HG03460 (cell line): ENCODE measurements around the gene STAT4.

Experiments used
- ATAC-seq: cut with Tn5 transposase; IDR thresholded peaks from one replicate; pipeline ENCODE4 v1.9.1; 2021; ENCODE audit not compliant: unreplicated experiment

STAT4 gene

DNA sequence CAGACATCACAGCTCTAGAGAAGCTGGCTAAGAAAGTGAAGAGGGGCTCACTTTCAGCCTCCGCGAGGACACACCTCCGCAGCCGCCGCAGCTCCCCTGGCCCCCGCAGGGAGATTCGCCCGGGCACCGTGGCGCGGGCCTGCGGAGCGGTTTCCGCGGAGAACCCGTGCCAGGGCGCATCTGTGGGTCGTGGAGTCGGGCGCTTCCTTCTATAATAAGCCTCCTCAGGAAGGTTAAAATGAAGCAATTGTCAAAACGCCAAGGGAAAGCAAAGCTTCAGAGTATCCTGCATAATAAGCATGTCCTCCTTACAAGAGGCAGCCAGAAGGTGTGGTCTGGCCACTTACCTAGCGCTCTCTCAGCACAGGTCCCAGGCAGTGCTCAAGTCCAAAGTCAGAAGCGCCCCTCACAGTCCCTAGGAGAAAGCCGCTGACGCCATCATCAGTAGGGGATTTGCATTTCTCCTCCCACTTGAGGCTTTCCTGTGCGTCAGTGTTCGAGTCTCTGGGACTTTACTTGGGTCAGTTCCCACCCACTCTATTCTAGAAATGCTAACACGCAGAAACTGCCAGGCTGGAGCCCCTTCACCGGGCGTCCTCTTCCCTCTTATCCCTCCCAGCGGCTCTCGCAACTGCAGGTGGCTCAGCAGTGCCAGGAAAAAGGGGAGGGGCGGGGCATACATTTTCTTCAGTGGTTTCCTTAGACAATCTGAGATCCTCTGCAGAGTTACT, at the start of gene STAT4:
STAT4 (minus strand) TSS at position 395 of the 731 bp plus-strand sequence. CDS start 2,791 bp downstream, outside the sequence.
- ATAC-seq, result peak; percentile 84

GRCh38 chr2:191199929-191200512, 49.2 kb upstream of the STAT4 start:
- no peak for ATAC-seq

DNA sequence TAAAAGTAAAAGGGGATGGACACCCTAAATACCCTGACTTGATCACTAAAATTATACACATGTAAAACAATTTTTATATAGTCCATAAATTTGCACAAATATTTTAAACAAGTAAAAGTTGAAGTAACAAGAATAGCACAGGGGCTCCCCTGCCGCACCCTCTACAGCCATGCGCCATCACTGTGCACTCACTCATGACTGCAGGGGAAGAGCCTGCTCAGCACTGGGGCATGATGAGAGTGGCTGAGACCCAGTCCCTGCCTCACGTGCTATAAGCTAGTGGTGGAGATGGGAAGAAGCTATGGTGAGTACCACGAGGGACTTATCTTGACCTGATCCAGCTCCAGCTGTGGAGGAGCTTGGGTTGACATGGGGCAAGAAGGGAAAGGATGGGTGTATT, 47.5 kb upstream of the STAT4 start:
- no peak for ATAC-seq

DNA sequence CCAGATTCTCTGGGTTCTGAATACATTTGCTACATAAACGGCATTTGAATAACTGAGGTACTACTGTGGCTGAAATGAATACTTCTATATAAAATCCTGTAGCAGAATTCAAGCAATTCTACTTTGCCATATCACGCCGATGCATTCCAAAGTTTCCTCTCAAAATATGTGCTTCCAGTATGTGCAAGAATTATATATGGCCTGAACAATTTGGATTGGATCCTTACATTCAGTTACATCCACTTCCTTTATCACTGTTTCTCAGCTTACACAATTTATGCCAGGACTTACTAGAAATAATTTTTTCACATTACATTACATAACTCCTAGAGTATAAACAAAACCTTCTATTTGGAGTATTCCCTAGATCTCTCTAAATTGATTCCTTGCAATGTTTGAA, 46.3 kb upstream of the STAT4 start:
- ATAC-seq, result no peak

DNA sequence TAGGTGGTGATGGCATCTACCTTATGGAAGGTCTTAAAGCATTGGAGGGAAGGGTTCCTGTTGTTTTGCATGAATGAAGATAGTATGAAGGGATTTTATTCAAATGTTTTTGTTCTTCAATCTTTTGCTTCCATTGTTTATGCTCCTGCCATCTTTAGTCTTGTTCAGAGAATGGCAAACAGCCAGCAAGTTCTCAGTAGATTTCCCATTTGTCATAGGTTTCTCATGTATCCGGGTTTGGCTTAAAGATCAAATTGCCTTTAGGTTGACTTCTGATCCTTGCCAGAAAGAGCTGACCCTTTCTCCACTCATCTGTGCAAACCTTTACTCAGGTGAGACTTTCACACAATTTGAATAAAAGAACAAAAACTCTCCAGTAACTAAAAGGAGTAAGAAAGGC, 44.2 kb upstream of the STAT4 start:
- no peak for ATAC-seq

DNA sequence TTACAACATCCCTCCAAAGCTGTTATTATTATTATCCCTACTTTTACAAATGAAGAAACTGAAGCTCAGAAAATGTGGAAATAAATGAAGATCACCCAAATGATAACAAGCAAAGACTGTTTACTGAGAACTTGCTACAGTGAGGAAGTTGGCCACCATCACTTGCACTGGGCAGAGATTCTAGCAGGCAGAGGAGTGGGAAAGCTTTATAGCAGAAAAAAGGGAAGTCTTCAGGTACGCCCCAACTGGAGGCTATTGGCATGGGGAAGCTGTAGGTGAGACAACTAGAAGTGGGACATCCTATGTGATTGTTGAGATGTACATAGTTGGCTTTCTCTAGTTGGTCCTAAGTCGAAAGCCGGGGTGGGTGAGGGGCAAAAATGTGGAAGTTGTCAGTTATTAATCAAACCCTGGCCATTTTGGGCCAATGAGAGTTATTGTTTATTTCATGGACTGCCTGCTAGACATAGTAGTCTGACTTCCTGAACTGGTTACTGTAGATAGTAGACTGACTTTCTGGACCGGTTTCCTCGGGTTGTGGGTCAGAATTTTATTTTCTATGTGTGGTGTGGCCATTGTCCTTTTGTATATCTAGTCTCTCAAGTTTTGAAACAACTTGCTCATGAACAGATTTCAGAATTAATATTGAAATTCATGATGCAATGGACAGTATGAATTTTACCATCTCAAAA, 40.2 kb upstream of the STAT4 start:
- no peak for ATAC-seq

DNA sequence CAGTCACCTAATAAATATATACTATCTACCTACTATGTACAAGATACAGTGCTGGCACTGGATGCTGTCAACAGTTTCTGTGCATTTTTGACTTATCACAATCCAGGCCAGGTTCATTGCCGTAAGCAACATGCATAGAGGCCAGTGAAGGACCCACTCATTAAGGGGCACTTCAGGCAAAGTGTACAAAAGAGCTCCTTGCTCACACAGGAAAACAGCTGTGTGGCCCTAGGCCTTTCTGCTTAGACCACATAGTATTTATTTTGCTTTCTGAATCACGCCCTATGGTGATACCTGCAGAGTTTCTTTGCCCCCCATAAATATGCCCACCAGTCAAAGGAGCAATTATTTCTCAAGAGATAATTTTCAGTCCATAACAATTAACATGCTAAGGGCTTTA, 39.6 kb upstream of the STAT4 start:
- ATAC-seq, result no peak

DNA sequence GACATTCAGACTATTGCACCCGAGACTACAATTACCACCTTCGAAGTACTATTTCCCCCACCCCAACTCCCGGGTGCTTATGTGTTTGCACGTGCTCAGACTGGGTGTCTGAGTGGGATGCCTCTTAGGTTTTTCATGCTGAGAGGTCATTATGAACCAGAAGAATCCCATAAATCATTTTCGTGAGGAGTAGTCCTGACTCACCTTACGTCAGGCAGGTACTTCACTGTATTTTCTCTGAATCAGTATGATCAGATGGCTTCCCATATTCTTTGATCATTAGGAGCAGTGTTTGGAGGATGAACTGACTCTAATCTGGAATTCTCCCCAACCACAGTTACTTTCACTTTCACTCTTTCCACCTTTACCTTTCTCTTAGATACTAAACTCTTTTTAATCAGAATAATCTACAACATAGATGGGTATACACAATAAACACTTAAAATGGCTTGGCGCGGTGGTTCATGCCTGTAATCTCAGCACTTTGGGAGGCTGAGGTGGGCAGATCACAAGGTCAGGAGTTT, 38.4 kb upstream of the STAT4 start:
- ATAC-seq, result no peak

- no peak for ATAC-seq
These were observed 37.8 kb upstream of the STAT4 start for GRCh38 chr2:191188550-191189093.

GRCh38 chr2:191187105-191187829, 36.5 kb upstream of the STAT4 start:
- ATAC-seq, result no peak

DNA sequence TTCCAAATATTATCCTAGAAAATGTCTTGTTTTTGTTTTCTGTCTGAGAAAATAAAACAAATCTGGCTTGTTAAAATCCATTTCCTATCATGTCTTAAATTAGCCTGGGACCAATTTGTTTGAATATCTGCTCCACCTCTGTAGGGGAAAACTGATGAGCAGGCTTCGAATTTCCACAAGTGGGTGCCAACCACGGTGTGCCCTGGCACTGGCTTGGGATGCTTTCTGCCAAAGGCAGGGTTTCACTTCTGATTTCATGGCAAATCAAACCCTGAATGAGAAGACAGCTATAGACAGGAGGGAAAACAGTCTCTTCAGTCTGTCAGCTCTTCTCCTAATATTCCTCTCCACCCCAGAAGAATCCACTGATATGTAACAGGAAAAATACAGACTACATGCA, 33.7 kb upstream of the STAT4 start:
- no peak for ATAC-seq

DNA sequence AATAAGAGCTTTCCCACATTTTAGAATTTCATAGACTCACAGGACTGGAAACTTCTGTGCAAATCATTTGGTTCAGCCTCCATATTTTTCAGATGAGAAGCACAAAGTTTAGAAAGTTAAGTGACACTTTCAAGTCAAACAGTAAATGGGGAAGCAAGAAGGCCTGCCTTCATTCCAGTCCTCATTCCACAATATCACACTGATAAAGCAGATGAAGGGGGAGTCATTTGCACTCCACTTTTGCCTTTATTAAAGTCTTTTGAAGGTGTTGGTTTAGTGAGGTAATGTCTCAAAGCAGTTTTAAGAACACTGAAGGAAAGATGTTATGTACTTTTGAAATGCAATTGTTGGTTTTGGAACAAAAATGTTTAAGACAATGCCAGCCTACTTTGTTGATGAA, 32.7 kb upstream of the STAT4 start:
- no peak for ATAC-seq

DNA sequence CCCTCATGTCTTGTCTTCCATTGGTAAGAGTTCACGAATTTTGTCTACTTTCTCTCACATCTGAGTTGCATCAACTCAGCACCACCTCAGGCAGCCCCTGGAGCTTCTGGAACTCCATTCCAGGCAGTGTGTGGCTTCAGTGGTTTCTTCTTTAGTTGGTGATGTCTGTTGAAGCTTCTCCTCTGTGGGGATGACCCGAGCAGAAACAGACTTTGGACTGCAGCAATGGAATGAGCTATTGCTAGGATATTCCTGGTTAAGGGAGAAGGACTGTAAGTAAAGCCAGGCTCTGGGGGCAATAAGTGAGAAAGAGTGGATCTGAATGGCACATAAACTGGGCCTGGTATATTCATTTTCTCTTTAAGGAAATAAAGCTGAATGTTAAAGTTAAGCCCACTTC, 32.3 kb upstream of the STAT4 start:
- ATAC-seq, result no peak

- no peak for ATAC-seq
These were observed 29.9 kb upstream of the STAT4 start for GRCh38 chr2:191180713-191181112.

GRCh38 chr2:191180276-191180675, 29.5 kb upstream of the STAT4 start:
- ATAC-seq, result no peak

DNA sequence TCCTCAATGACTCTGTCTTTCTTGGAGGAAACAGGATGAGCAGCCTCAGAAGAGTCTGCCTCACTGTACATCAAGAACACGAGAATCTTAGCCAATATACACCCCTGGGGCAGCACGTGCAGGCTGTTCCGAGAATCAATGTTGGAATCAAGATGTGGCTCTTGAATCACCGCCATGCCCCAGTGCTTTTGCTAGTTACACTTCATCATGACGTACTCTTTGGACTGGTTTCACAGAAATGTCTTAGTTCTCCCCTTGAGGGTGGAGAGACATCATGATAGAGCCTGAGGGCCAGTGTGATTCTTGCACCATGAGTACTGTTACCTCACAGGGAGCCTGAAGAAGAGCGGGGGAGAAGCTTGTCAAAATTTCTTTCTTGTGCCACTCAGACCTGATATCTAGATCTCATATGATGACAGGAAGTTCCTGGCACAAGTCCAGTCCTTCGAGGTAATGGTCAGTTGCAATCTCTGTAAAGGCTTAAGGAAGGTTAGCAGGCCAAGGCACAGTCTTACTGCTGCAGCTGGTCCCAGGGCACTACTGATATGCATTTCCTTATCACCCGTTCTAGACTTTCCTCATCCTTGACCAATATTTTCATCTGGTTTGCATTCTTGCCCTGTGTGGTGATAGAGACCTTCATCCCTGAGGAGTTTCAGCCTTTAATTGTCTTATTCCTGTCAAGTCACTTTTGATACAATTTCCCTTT, 28.2 kb upstream of the STAT4 start:
- ATAC-seq, result no peak

DNA sequence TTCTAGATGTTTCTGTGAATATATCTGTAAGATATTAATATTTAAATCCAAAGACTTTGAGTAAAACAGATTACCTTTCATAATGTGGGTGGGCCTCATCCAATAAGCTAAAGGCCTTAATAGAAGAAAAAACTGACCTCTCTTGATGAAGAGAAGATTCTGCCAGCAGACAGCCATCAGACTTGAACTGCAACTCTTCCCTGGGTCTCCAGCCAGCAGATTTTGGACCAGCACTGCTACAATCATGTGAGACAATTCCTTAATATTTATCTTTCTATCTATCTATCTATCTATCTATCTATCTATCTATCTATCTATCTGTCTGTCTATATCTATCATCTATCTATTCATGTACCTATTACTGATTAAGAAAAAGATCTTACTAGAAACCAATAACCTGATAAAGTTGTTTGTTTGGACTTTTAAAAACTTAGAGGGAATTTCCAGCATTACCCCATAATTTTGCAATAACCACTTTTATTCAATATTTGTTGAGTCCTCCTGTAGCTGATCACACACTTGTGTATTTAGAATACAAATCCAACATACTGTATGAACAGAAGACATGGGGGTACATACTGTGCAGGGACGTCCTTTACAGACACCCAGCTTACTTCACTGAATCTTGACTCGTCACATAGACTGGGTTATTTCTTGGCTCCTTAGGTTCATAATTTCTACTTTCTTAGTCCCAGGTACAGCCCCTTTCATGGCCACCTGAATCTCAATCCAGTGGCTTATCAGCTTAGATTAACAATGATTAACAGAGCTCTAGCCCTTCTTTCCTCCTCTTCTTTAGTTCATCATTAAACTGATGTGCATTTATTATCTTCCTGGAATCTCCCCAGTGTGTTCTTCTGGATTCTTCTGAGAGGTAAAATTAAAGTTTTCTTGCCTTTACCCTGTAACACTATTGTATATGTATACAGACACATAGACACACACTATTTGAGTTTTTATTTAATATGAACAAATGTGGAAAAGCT, 27.2 kb upstream of the STAT4 start:
- ATAC-seq, result no peak

- no peak for ATAC-seq
These were observed 26.1 kb upstream of the STAT4 start for GRCh38 chr2:191176801-191177438.

DNA sequence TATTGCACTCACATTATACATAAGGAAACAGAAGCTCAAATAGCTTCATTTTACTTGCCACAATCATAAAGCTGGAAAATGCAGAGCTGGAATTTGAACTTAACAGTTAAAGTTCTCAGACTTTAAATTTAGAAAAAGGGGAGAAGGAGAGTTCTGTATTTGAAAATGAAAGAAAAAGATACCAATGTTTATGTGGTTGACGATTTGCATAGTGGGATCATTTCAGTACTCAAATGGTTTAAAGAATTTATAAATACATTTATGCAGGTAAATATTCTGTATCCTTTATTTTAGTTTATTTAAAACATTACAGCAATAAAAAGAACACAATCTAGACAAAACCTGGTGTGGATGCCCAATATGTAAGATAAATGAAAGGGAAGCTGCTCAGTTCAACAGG, 25.5 kb upstream of the STAT4 start:
- ATAC-seq, result no peak
